GM19035 (cell line): ENCODE data around the gene RUNX1.
A peak's percentile ranks its signal among the peaks of the same experiment; 100 is the strongest.

Experiments
- ATAC-seq: cut with Tn5 transposase; IDR thresholded peaks from one replicate; pipeline ENCODE4 v1.9.1; 2021; ENCODE audit not compliant: unreplicated experiment

Gene RUNX1

DNA sequence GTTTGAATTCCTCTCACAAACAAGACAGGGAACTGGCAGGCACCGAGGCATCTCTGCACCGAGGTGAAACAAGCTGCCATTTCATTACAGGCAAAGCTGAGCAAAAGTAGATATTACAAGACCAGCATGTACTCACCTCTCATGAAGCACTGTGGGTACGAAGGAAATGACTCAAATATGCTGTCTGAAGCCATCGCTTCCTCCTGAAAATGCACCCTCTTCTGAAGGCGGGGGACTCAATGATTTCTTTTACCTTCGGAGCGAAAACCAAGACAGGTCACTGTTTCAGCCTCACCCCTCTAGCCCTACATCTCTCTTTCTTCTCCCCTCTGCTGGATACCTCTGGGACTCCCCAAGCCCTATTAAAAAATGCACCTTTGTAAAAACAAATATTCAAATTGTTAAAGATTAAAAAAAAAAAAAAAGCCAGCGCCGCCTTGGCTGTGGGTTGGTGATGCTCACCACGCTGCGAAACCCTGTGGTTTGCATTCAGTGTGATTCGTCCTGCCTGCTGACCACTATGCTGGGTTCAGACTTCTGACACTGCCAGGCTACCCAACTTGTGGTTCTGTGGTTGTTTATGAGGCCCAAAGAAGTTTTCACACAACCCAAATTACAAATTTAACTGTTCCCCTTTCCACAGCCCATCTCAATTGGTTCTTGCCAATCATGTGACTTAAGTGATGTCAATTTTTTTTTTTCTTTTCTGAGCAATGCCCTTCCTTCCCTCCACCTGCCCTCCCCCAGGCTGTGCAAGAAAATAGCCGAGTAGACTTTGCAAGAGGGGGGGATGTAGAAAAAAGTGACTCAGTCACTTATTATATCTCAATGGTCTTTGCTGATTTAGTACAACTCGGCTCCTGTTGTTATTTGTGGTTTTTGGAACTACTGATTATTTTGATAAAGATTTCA lies at the start of gene RUNX1:
Gene RUNX1, minus strand, starts transcription at position 597 of the 912 bp plus-strand sequence.
- peak; percentile 66 for ATAC-seq

DNA sequence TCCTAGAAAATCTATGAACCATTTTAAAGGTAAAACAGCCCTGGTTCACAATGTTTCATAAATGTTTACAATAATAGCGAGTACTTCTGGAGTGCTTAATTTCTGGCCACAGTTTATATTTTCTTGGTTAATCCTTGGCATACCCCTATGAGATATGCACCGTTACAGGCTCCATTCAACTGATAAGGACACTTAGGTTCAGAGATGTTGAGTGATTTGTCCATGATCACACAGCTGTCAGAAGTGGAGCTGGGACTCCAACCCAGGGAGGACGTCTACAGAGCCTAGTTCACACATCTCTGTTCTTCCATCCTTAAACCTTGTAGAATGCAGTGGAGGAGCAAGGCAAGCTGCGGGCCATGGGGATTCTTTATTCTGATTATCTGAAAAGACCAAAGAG lies 48.4 kb upstream of the RUNX1 start:
- ATAC-seq, result no peak

GRCh38 chr21:35096959-35097358 lies 47.9 kb upstream of the RUNX1 start:
- no peak for ATAC-seq

DNA sequence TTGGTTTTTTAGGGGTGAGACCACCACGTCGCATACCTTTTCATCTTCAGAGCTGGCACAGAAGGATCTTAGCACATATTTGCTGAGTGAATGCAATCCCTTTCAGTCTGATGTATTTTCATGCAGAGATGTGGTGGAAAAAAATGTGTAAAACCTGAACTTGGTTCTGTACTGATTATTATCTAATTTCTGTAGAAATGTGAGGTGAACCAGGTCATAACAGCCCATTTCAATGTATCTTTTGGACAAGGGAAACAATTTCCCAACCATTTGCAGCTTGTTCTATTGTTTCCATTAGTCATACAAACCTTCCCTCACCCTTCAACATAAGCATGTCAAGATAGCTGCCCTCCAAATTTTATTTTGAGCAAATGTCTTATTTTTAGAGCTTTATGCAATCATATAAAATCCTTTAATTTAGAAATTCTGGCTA lies 46.8 kb upstream of the RUNX1 start:
- ATAC-seq, result no peak

DNA sequence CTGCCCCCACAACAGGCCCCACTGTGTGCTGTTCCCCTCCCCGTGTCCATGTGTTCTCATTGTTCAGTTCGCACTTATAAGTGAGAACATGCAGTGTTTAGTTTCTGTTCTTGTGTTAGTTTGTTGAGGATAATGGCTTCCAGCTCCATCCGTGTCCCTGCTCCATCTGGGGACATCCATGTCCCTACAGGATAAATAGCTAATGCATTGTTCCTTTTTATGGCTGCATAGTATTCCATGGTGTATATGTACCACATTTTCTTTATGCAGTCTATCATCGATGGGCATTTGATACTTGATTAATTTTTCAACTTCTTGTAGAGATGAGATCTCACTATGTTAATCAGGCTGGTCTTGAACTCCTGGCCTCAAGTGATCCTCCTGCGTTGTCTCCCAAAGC lies 44.4 kb upstream of the RUNX1 start:
- no peak for ATAC-seq

DNA sequence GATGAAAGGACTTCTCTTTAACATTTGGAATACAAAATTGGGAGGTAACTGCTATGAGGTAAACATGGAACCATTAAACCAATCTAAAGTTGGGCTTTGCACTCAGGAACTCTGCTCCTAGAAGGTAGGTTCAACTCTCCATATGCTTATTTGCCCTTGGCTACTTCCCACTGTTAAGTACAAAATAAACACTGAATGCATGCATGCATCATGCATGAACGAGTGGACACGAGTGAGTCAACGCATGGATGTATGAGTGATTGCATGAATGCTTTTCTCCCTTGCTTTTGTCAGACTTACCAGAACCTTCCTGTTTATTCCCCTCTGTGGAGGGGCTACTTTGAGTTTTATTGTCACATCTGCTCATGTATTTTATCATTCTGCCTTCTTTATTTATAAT lies 42.4 kb upstream of the RUNX1 start:
- no peak for ATAC-seq

- ATAC-seq, result no peak
These were observed 41.3 kb upstream of the RUNX1 start for GRCh38 chr21:35090403-35090802.

DNA sequence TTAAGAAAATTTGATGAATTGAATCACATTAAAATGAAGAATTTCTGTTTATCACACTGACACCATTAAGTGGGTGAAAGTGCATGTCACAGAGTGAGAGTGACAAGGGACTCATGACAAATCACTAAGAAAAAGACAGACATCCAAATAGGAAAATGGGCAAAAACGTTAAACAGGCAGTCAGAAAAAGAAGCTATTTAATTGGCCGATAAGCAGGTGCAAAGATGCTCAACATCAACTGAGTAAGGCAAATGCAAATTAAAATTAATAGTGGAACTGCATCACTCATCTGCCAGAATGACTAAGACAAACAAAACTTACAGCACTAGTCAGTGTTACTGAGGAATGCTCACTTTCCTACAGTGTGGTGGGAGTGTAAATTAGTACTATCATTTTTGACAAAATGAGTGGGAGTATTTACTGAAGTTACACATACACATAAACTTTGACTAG lies 39.2 kb upstream of the RUNX1 start:
- ATAC-seq, result no peak

DNA sequence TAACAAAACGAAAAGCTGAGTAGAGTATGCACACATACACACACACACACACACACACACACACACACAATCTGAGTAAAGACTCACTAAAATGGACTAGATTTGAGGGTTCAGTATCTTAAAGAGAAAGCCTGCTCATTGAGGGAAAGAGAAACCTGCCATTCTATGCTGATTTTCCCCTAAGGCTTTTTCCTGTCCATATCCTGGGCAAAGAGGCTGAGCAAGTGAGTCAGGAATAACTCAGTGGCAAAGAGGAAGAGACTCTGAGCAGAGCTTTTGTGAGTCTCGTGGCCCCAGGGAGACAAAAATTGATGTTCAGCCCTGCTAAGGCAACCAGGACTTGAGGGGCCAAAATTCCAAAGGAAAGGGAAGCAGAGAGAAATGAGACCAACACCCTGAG lies 37.3 kb upstream of the RUNX1 start:
- no peak for ATAC-seq

DNA sequence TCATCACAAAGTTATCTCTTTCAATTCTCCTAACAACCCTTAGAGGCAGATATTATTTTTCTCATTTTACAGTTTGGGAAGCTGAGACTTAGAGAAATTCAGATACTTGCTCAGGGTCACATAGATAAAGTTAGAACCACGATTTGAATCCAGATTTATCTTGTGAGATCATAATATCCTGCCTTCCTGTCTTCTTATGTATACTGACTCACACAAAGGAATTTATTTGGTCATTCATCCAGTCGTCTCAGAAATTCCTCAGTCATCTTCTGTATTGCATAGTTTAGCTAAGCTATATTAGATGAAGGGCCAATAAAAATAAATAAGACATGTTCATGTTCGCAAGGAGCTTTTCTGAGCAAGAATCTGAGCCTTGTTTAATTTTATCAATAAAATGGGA lies 35.8 kb upstream of the RUNX1 start:
- no peak for ATAC-seq

DNA sequence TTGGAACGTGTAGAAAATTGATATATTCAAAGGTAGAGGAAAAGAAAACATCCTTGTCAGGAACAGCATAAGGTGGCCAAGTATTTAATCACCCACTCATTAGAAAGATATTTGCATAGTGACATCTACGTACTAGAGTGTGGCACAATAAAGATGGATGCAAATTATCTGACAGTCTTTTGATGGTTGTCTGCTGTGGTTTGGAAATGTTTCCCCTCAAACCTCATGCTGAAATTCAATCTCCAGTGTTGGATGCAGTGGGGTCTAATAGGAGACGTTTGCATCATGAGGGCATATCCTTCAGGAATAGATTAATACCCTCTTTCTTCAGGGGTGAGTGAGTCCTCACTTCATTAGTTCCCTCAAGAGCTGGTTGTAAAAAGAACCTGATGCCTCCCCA lies 34.1 kb upstream of the RUNX1 start:
- ATAC-seq, result no peak

GRCh38 chr21:35081861-35082260 lies 32.8 kb upstream of the RUNX1 start:
- no peak for ATAC-seq

DNA sequence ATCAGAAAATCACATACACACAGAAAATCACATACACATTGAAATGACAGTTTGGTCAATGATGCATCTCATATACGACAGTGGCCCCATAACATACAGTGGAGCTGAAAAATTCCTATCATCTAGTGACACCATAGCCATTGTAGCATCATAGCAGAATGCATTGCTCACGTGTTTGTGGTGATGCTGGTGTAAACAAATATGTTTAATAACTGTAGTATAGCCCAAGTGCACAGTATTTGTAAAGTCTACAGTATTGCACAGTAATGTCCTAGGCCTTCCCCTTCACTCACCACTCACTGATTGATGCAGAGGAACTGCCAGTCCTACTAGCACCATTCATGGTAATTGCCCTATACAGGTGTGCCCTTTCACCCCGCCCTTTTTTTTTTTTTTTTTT lies 30.1 kb upstream of the RUNX1 start:
- ATAC-seq, result no peak

GRCh38 chr21:35077975-35078374 lies 28.9 kb upstream of the RUNX1 start:
- ATAC-seq, result no peak

- no peak for ATAC-seq
These were observed 28.4 kb upstream of the RUNX1 start for GRCh38 chr21:35077466-35077865.

DNA sequence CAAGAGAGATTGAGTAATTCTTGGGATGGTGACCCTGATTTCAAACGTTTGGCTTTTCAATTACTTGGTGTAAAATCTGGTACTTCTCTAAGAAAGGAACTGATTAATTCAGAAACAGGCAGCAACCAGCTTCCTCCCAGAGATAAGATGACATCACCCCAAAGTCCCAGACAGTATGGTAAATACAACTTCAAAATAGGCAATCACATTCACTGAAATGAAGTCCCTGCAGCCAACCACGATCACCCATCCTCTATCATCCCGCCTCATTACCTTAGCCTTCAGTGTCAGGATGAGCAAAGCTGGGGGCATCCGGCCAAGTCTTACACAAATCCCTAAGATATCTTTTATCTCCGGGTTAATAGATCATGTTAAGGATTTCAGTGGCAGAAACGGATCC lies 26.4 kb upstream of the RUNX1 start:
- no peak for ATAC-seq

DNA sequence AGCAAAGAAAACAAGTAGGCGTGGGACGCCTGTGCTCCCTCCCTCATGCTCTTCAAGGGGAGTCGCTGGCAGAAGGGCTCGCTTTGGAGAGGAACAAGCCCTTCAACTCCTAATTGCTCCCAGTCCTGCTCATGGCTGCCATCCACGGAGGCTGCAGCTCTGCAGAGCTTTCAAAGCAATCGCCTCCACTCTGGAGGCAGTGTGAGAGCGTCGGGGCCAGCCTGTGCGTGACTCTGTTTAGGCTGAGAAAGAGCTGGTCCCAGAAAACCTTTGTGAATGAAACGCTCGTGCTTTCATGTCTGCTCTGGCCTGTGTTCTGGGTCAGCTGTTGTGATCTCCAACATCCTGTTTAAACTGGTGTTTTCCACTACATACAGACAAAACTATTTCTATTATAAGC lies 23.9 kb upstream of the RUNX1 start:
- ATAC-seq, result no peak

DNA sequence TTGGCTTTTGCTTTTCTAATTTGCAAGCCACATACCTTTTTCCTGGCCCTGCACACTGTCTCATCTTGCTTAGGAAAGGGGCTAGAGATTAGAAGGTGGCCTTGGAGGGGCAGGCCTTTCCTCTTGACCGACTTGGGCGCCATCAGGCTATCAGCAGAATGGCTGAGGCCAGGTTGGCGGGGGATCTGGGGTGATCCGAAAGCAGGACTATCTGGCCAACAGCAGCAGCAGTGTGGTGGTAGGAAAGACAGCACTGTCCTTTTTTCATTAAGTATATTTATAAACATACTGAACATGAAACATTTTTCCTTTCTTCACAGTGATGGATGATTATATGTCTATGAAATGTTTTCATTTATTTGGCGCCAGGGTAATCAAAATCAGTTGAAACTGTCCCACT lies 23.5 kb upstream of the RUNX1 start:
- no peak for ATAC-seq

- ATAC-seq, result no peak
These were observed 22.2 kb upstream of the RUNX1 start for GRCh38 chr21:35071347-35071746.

GRCh38 chr21:35070436-35070835 lies 21.3 kb upstream of the RUNX1 start:
- ATAC-seq, result no peak

- ATAC-seq, result no peak
These were observed 17.7 kb upstream of the RUNX1 start for GRCh38 chr21:35066824-35067223.

DNA sequence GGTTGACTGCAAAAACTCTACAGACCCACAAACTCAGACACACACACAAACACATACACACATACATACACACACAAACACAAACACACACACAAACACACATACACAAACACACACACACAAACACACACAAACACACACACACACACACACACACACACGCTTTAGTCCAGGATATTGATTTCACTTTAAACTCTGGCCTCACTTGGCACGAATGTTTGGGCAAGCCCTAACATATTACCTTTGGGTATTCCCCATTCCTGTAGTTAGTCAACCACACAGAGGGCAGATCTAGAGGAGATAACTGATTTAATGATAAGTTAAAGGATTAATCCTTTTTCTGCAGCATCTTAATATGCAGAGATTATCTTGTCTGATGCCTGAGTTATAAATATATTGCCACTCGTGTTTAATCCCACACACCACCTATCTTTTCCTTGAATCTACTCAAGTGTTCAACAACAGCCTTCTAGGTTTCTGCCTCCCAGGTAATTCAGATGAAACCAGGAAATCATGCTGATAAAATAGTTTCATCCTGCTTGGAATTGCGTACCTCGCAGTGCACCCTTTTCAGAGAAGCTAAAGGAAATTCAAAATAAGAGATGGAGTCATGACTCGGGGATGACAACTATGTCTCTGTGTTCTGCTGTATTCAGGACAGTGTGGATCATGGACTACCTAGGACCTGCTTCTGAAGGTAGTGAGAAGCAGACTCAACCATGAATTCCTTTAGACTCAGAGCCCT lies 14.5 kb upstream of the RUNX1 start:
- no peak for ATAC-seq
